Activated CD4-positive, alpha-beta T cell treated with anti-CD3 and anti-CD28 coated beads, Interleukin-2, amount 50 U/mL, for 4 hours (primary cell): ENCODE measurements around the gene PARVB.
"Not testable (repeated sequence)": the region's sequence is repeated elsewhere in the genome, so short reads cannot be mapped to it uniquely, and the experiment has no call there.

ENCODE experiments used
- DNase-seq, 2 experiments: peaks; one replicate each; pipeline ENCODE4 v3.0.0-alpha.2; 2020

Gene PARVB

DNA sequence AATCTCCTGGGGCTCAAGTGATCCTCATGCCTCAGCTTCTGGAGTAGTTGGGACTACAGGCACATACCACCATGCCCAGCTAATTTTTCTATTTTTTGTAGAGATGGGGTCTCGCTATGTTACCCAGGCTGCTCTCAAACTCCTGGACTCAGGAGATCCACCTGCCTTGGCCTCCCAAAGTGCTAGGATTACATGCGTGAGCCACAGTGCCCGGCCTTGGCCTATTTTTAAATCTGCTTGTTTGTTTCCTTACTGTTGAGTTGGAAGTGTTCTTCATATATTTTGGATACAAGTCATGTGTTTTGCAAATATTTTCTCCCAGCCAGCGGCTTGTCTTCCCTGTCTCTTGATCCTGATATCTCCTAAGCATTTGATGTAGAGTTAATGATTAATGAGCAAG, 5.0 kb downstream of the PARVB start:
- DNase-seq = no peak

DNA sequence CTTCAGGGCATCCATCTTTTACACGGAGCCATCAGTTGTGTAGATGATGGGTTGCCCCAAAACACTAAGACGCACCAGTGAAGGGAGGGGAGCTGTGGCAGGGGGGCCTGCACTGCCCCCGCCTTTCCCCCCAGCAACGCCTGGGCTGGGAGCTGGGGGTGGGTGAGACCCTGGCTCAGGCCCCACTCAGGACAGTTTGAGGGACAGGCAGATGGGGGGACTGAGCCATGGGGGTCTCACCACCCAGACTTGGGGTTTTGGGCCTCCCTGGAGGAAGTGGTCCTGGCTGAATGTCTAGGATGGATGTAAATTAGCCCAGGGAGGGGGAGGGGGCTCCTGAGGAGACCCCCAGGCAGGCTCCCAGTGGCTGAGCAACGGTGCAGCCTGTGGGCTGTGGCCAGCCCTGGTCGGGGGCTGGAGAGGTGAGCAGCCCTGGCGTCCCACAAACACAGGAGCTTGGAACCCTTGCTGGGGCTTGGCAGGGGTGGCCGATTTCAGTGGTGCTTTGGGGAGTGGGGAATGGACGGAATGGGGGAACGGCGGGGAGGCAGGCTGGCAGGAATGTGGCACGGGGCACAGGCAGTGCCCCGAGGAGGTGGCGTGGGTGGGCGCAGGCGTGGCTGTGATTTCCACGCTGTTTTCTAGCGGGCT, 6.1 kb downstream of the PARVB start:
- no peak for DNase-seq

DNA sequence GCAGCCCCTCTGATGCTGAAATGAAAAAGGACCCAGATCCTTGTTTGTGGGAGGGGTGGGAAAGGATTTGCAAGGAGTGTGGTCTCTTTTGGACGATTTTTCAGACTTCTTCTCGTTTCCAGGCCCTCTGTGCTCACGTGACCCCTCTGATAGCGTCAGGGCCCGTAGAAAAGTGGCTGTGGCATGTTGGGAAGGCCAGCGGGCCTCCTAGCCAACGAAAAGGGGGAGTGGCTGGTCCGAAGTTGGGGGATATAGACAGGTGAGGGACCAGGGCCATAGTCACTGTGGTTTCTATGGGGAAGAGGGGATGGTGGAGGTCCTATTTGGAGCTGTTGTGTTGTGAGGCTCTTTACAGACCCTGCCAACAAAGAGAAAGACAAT, 6.6 kb downstream of the PARVB start:
- no peak for DNase-seq

DNA sequence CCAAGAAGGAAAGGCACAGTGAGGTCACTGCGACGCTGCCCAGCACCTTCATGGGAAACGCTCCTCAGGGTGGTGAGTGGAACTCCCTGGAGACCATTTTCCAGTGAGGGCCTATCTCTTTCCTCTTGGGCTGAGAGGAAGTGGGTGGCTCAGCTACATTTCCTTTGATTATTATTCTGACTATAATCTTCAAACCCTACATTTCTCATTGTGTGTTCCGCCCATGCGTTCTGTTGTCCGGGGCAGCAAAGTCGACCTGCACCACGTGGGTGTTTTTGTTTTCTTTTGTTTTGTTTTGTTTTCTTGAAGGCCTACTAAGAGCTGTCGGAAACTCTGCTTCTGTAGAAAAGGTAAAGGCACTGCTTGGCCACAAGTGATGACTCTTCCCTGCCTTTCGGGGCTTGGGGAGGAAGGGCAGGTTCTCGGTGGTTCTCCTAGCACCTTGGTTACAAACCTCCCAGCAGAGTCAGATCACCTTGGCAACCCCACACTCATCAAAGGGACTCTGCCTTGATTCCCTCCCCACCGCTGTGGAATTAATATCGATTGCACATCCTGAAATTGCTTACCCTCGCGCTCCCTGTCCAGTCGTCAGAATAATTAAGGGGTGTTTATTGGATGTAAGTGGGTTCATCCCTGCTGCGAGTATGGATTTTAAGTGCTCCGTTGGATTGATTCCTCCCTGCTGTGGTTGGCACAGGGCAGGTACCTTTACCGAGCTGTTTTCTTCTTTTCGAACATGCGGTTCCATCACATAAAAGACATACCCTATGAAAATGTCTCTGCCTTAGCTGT, 7.3 kb downstream of the PARVB start:
- DNase-seq = no peak

DNA sequence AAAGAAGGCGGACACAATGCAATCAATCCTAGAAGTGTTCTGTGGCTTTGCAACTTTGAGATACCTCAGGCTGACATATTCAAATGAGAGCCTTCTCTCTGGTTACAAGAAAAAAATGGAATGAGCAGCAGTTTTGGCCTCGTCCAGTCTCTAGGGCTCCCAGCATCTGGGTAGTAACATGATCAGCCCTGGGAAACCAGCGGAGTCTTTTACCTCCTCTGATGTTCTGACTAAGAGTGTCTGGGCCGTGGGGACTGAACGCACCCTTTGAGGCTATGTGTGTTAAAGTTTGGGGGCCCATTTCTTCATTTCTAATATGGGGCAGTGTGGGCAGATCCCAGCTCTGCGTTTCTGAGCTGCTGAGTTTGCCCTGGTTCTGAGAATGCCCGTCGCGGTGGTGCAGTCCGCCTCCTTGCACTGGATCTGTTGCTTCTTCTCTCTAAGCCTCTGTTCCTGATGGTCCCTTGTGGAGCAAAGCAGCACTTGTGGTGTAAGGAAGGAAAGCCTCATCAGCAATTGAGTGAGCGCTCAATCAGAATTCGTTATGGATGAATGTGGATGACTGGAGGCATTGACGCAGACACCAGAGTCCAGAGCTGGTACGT, 8.1 kb downstream of the PARVB start:
- DNase-seq = no peak

DNA sequence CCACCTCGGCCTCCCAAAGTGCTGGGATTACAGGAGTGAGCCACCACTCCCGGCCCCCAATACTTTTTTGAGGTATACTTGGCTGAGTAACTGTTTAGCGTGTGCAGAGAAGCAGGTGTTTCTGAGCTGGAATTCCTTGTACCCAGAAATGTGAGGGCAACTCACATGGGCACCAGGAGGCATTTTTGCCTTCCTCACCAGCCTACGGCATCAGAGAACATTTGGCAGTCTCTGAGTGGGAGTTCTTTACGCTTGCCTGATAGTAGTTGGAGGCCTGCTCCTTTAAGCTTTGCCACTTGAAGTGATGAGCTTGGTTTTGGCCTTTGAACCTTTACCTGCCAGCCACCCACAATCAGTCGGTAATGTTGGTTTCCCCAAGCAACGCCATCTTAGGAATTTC, 9.2 kb downstream of the PARVB start:
- DNase-seq = no peak

DNA sequence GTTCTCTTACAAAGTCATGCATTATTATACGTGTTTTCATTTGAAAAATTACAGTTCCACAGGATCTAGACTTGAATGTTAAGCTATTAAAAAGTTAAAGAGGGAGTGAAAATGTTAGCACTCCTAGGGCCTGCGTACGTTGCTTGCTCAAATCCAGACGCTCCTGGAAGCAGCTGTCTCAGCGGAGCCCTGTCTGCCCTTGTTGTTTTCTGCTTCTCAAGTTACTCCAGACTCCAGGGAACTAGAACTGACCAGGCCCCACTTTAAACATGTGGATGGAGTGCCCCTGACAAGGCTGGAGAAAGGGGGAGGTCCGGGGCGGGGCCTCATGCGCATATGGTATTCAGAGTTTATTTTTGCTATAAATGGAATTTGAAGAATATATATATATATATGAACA, 9.6 kb downstream of the PARVB start:
- DNase-seq = no peak

DNA sequence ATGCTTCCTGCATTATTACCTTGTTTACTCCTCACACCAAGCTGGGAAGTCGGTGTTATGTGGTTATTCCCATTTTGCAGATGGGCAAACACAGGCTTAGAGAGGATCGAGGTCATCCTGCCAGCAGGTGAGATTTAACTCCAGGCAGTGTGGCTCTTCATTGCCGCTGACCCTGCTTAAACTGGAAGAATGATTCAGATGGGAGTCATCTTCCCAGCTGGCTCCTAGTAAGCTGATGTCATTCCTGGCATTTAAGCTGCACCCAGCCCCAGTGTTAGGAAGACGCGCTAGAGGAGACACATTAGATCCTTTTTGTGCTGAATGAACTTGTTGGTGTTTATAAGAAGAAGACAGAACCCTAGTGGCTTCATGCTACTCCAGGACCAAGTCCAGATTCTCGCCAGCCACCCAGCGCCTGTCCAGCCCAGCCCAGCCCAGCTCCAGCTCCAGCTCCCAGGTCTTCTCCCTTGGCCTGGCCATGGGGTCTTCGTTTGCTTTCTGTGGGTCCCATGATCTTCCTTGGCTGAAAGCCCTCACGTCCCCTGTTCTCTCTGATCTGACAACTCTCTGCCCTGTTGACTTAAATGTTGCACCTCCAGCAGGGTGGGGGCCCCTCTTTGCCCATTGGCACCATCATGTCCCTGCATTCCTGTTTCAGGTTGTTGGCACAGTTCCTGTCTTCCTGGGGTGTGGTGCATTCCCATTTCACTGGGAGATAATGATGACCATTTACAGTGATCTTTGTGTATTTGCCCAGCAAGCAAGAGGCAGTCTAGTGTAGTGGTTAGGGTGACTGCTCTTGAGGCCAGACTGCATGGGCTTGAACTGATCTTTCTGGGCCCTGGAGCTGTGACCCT, 13.6 kb downstream of the PARVB start:
- DNase-seq = no peak

DNA sequence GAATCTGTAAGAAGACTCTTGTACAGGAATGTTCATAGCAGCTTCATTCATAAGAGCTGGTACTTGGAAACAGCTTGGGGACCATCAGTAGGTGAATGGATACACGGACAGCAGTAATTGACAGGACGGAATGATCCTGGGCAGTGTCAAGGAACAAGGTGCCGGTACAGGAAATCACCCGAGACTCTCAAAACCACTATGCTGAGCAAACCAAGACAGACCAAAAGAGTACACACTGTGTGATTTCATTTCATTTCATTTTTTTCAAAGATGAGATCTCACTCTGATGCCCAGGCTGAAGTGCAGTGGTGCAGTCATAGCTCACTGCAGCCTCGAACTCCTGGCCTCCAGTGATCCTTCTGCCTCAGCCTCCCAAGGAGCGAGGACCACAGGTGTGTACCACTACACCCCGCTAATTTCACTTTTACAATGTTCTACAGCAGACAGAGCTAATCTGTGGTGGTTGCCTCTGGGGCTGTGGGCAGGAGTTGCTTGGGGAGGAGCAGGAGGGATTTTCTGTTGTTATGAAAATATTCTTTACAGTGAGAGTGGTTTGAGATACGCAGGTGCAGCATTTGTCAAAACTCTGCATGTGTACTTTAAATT, 15.6 kb downstream of the PARVB start:
- DNase-seq = no peak

DNA sequence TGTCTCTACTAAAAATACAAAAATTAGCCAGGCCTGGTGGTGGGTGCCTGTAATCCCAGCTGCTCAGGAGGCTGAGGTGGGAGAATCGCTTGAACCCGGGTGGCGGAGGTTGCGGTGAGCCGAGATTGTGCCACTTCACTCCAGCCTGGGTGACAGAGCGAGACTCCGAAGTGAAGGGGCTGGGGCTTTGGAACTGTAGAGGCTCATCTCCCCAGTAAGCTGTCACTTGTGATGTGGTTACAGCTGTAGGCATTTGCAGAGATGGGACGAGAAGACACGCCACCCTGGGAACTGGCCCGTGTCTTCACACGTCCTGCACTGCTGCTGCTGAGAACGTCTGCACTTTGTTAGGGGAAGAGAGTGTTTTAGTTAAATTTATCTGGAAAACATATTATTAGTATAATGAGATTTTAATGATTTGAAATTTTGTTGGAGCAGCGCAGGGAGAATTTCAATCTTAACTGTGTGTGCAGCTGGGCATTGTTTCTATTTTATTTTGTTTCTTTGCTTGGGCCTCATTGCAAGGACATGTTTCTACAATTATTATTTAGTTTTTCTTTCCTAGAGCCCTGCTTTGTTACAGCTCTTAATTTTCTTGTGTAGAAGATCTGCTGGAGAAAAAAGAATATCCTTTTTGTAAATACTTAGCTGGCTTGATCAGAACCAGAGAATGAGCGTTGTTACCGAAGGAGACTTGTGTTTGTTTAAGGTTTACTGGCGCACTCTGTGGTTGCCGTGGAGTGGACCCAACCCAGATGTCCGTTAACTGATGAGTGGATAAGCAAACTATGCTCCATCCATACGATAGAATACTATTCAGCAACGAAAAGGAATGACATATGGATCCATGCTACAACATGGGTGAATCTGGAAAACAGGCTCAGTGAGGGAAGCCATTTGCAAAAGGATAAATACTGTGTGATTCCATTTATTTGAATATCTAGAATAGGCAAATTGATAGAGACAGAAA, 18.4 kb downstream of the PARVB start:
- DNase-seq = no peak

DNA sequence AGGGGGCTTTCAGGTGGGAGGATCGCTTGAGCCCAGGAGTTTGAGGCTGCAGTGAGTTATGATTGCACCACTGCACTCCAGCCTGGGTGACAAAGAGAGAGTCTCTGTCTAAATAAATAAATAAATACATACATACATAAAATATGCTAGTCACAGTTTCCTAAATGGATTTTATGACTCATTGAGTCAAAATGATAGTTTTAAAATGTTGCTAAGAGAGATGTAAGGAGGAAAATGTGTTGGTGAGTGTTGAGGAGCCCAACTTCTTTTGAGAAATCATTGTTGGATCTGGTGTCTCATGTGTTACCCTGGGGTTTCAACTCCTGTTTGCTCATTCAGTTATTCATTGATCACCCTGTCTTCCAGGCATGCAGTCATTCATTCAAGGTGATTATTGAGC, 21.0 kb downstream of the PARVB start:
- DNase-seq = no peak

DNA sequence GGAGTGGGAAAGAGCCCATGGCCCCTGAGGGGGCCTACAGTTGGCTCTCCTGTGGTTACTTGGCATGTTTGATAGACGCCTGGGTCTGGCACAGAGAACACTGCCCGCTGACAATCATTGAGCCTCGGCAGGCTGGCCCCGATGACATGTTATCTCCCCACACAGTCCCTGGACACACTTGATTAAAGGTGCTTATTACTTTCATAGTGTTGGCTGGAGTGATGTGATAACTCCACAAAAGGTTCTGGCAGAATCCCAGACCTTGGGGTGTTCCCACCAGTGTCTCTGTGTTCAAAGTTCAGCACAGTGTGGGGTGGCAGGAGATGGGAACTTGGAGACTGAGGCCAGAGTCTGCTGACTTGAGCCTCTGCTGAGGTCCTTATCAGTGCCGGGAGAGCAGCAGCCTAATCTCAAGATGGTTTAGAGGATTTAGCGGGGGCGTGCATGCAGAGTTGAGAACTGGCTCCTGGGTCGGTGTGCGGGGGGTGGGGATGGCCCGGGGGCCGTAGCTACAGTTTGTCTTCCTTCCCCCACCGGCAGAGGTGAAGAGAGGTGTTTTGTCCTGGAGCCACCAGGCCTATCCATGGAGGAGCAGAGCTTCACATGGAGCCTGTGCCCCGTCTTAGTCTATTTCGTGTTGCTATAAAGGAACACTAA, 22.5 kb downstream of the PARVB start:
- DNase-seq = no peak

DNA sequence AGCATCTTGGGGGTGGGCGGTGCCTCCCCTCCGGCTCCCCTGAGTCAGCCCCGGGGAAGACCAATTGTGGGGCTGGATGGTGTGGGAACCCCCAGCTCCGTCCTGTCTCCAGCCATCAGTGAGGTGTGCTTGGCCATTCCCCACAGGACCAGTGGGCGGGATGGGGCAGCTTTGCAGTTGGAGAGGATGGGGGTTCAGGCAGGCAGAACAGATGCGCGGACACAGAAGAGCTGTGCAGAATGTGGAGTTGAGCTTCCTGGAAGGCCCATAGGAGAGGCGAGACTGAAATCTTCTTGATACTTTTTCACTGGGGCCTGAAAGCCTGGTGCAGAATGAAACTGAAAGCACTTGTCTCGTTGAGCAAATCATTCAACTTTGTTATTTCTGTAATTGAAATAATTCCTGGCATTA, 23.8 kb downstream of the PARVB start:
- DNase-seq = no peak

DNA sequence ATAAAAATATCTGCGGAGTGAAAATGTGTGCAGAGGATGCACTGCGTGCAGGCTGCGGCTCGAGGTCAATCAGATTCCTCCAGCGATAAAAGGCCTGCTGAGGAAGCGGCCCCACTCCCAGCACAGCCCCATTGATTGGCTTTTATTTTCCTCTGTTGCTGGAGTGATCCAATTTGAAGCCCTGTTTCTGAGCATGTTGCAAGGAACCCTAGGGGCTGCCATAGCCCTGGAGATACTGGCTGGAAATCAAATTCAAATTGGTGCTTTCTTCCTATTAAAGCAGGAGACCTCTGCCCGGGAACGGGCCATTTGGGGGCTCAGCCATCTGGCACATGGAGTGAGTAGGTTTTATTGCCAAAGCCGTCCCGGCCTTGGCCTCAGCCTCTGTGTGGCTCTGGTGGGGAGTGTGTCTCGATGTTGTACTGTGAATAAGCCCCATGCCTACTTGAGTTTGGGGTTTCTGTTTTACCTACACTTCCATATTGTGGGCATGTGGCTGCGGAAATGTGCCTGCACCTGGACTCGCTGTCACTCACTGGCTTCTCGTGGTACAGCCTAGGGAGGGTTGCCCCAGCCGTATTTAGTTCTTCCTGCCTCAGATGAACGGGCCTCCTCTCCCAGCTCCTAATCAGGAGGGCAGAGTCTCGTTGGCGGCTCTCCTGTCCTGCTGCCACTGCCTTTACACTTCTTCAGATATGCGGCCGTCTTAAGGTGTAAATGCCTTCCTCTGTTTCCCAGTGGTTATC, 25.6 kb downstream of the PARVB start:
- no peak for DNase-seq

DNA sequence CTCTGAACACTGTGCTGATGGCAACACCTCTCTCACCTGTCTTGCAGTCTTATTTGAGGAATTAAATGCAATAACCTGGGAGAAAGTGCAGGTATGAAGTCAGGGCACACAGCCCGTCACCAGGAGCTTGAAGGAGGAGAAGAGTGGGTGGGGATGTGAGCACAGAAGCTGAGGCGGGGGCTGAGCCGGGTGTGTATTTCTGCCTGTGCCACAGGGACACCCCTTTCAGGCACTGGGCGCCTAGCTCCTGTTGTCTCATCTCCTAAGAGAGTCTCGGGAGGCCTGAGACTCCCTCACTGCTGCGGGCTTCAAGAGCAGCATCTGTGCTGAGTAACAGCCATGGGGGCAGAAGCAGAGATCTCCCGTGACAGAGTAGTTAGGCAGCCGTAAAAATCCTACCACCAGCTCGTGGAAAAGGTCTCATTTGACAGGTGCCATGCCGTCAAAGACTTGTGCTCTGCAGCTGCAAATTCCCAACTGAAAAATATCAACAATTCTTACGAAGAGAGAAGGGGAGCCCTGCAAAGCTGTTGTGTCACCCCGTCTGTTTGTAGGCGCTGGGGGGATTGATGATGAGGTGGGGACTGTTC, 26.8 kb downstream of the PARVB start:
- no peak for DNase-seq

DNA sequence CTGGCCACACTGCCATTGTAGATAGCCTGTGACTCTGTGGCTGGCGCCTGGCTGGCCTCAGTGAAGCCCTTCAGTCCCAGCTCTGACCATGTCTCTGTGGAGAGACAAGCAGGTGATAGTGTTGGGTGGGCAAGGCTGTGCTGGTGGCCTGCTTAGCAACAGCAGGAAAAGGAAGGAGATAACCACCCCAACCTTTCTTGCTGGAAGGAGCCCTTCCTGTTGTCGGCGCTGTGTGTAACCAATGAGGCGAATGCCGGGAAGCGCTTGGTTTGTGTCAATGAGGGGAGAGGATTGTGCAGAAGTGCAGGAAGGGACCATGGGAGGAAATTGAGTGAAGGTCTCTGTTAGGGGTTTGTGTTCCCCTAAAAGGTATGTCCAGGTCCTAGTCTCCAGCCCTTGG, 27.3 kb downstream of the PARVB start:
- no peak for DNase-seq

DNA sequence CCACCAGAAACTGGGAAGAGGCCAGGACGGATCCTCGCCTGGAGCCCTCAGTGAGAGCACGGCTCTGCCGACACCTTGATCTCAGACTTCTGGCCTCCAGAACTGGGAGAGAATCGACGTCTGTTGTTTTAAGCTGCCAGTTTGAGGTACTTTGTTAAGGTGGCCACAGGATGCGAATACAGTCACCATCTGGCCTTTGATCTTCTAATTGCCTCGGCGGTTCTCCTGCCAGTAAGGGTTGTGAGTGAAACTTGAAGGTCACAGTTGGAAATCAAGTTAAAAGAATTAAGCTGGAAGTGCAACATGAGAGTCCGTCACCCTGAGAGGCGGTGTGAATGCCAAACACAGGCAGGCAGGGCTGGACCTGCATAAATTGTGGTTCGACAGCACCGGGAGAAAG, 27.9 kb downstream of the PARVB start:
- no peak for DNase-seq

DNA sequence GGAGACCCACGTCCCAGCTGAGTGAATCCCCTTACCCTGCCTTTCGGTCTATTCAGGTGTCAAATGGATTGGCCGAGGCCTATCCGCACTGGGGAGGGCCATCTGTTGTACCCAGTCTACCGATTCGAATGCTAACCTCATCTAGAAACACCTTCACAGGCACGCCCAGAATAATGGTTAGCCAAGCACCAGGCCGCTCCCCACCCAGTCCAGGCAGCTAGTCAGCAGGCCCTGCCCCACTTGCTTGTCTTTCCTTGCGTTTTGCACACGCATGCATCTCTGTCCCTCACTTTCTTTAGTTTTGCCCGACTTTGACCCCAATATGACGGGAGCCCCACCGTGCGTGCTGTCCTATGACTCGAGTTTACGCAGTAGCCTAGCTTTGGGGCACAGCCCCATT, 31.7 kb downstream of the PARVB start:
- DNase-seq = no peak

DNA sequence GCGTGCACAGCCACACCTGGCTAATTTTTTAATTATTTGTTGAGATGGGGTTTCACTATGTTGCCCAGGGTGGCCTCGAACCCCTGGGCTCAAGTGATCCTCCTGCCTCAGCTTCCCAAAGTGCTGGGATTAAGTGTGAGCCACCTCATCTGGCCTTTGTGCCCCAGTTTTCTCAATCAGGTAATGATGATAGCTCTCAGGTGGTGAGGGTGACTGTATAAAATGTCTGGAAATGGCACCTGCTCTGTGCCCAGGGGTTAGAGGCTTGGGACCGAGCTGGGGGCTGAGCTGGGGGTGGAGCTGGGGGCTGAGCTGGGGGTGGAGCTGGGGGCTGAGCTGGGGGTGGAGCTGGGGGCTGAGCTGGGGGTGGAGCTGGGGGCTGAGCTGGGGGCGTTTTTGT, 32.5 kb downstream of the PARVB start:
- not testable (repeated sequence) for DNase-seq

DNA sequence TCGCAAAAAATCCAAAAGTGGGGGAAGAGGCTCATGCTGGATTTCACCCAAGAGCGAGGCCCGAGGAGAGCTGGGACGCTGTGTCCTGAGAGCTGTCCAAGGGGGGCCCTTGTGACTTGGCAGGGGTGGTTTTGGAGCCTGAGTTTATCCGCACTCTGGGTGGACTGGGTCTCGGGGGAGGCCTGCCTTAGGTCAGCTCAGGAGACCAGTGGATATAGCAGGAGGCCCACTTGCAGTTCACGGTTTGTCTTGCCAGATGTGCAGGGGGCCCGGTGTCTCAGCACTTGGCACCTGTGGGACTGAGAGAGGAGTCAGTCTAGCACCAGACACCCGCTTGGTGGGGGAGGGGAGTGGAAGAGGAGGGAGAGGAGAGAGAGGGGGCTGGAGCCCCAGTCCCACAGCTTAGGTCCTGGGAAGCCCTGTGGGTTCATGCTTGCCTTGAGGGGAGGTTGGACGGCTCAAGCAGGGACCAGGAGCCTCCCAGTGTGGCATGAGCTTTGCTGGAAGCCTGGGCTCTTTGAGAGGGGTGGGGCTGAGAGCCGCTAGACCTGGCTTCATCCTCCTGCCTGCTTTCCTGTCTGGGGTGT, 33.4 kb downstream of the PARVB start:
- no peak for DNase-seq
